Cardiac muscle cell (in vitro differentiated cells and primary cell): ENCODE measurements around the gene SPRED3. TPM values are rescaled to one million over a fixed set of nuclear protein-coding genes. Genes with fewer than 3 reads are reported as not detected.

ENCODE experiments used
- DNase-seq, 2 donors: peaks; one replicate each; pipeline versions ENCODE4 v3.0.0 to v3.0.0-alpha.2; 2010 to 2017; ENCODE audit warnings: low read depth in 1 of 2, low spot score in 1 of 2
- H3K27ac ChIP-seq: fragments of 200-600 bp; sonication (generic); 2 replicates; pipeline ENCODE4 v1.5.1; 2016
- H3K27me3 ChIP-seq: fragments of 200-600 bp; sonication (generic); 2 replicates; pipeline ENCODE4 v1.6.0; 2016; ENCODE audit warnings: control low read depth
- H3K36me3 ChIP-seq: fragments of 200-600 bp; sonication (generic); 2 replicates; pipeline ENCODE4 v1.5.1; 2016; ENCODE audit warnings: control low read depth
- H3K4me1 ChIP-seq: fragments of 200-600 bp; sonication (generic); 2 replicates; pipeline ENCODE4 v1.8.1; 2017; ENCODE audit warnings: low read depth, mild to moderate bottlenecking, mixed run types
- H3K4me3 ChIP-seq: fragments of 200-600 bp; sonication (generic); 2 replicates; pipeline ENCODE4 v1.5.1; 2016; ENCODE audit warnings: mild to moderate bottlenecking
- H3K9me3 ChIP-seq: fragments of 200-600 bp; sonication (generic); 2 replicates; pipeline ENCODE4 v1.5.1; 2017; ENCODE audit warnings: low read depth, mild to moderate bottlenecking, control low read depth
- CTCF ChIP-seq: IDR thresholded peaks from 2 replicates; pipeline ENCODE4 v1.5.1; 2012; ENCODE audit warnings: low read depth, mild to moderate bottlenecking, low read length
- polyA plus RNA-seq: library from polyadenylated mRNA; unstranded; fragments of >200 nt; fragmentation: Nextera tagmentation; extraction: Ambion mirVana; gene quantifications from 2 replicates; pipeline ENCODE4 v1.2.1, GENCODE V29; 2016
- total RNA-seq: library from RNA; depleted of rRNA; stranded (reverse); fragments of >200 nt; gene quantifications from 2 replicates; pipeline ENCODE4 v1.2.3, GENCODE V29; 2016

Gene SPRED3
- total and polyA plus RNA-seq, 2 experiments from 2014 or later = 1.3 to 2.6 TPM

GRCh38 chr19:38448225-38448624 lies 59.7 kb downstream of the SPRED3 start:
- Histone ChIP-seq H3K27me3 (no peaks in the 10 kb centered on the region), H3K4me1 (no peaks in the 10 kb centered on the region), H3K4me3 (no peak overlapping the region), H3K36me3 (no peaks in the 10 kb centered on the region), H3K9me3 (no peaks in the 10 kb centered on the region), H3K27ac (no peak overlapping the region)
- no peak for DNase-seq
- TF ChIP-seq CTCF = no peak

Other genes starting within 250 kb of the SPRED3 start
- 7.8 and 9.6 TPM in 2 replicates for gene DPF1, start 164.5 kb upstream of the SPRED3 start, total RNA-seq
- 4.9 and 6.5 TPM in 2 replicates for gene DPF1, start 164.5 kb upstream of the SPRED3 start, polyA plus RNA-seq
- gene PPP1R14A, start 132.3 kb upstream of the SPRED3 start, total RNA-seq = 6.7 and 12.8 TPM in 2 replicates
- gene PPP1R14A, start 132.3 kb upstream of the SPRED3 start, polyA plus RNA-seq = 23.6 and 56.4 TPM in 2 replicates
- gene SPINT2, start 124.1 kb upstream of the SPRED3 start, total RNA-seq = 420 and 443 TPM in 2 replicates
- 455 and 606 TPM in 2 replicates for gene SPINT2, start 124.1 kb upstream of the SPRED3 start, polyA plus RNA-seq
- gene C19orf33, start 84.4 kb upstream of the SPRED3 start, total RNA-seq = 0.49 and 0.77 TPM in 2 replicates
- 0.87 and 2.7 TPM in 2 replicates for gene C19orf33, start 84.4 kb upstream of the SPRED3 start, polyA plus RNA-seq
- 61.5 and 90.2 TPM in 2 replicates for gene YIF1B, start 72.8 kb upstream of the SPRED3 start, total RNA-seq
- 129 and 140 TPM in 2 replicates for gene YIF1B, start 72.8 kb upstream of the SPRED3 start, polyA plus RNA-seq
- gene KCNK6, start 68.9 kb upstream of the SPRED3 start, total RNA-seq = 1.5 and 1.8 TPM in 2 replicates
- gene KCNK6, start 68.9 kb upstream of the SPRED3 start, polyA plus RNA-seq = 1.5 and 2.4 TPM in 2 replicates
- gene CATSPERG, start 52.9 kb upstream of the SPRED3 start, total RNA-seq = 2.7 and 11.6 TPM in 2 replicates
- 4.2 and 4.6 TPM in 2 replicates for gene CATSPERG, start 52.9 kb upstream of the SPRED3 start, polyA plus RNA-seq
- 233 and 312 TPM in 2 replicates for gene PSMD8, start 14.1 kb upstream of the SPRED3 start, total RNA-seq
- 303 and 306 TPM in 2 replicates for gene PSMD8, start 14.1 kb upstream of the SPRED3 start, polyA plus RNA-seq
- 0.98 and 5.8 TPM in 2 replicates for gene GGN, start 663 bp upstream of the SPRED3 start, total RNA-seq
- gene GGN, start 663 bp upstream of the SPRED3 start, polyA plus RNA-seq = 1.2 and 3.4 TPM in 2 replicates
- 25.6 and 35.3 TPM in 2 replicates for gene FAM98C, start 14.4 kb downstream of the SPRED3 start, total RNA-seq
- 20.0 and 20.8 TPM in 2 replicates for gene FAM98C, start 14.4 kb downstream of the SPRED3 start, polyA plus RNA-seq
- 0.80 TPM in 1 of 2 replicates, not detected in the other for gene RASGRP4, start 37.5 kb downstream of the SPRED3 start, total RNA-seq
- 0.35 TPM in 1 of 2 replicates, not detected in the other for gene RASGRP4, start 37.5 kb downstream of the SPRED3 start, polyA plus RNA-seq
- gene RYR1, start 45.0 kb downstream of the SPRED3 start, total RNA-seq = 4.9 and 12.8 TPM in 2 replicates
- gene RYR1, start 45.0 kb downstream of the SPRED3 start, polyA plus RNA-seq = 0.71 and 3.5 TPM in 2 replicates
- gene MAP4K1, start 229.3 kb downstream of the SPRED3 start, total RNA-seq = 2.4 and 3.9 TPM in 2 replicates
- gene MAP4K1, start 229.3 kb downstream of the SPRED3 start, polyA plus RNA-seq = 4.6 and 7.7 TPM in 2 replicates
- 504 and 711 TPM in 2 replicates for gene EIF3K, start 230.5 kb downstream of the SPRED3 start, total RNA-seq
- gene EIF3K, start 230.5 kb downstream of the SPRED3 start, polyA plus RNA-seq = 258 and 455 TPM in 2 replicates